Stimulated activated naive B cell treated with anti-CD40 and anti-IgM and Interleukin-4, amounts not matched to agents 10 μg/mL and 1 μg/mL and 100 μg/mL, for 72 hours (primary cell): ENCODE results near the gene ST14.
"Not testable (repeated sequence)": the region's sequence is repeated elsewhere in the genome, so short reads cannot be mapped to it uniquely, and the experiment has no call there.

ENCODE experiments used
- ATAC-seq, 2 donors: fragments of 150-1000 bp; cut with Tn5 transposase; replicated peaks; 2 replicates each; pipeline ENCODE4 v1.10.0; 2021; ENCODE audit warnings: moderate library complexity in 1 of 2
- DNase-seq: peaks from one replicate; pipeline ENCODE4 v3.0.0; 2021
- H3K27ac Mint-ChIP-seq: one replicate; pipeline ENCODE4 v1.8.0; 2022; ENCODE audit warnings: mild to moderate bottlenecking, mixed read lengths
- H3K27me3 Mint-ChIP-seq, 2 donors: one replicate each; pipeline ENCODE4 v1.8.0; 2022; ENCODE audit warnings: mixed read lengths in 2 of 2
- H3K36me3 Mint-ChIP-seq, 2 donors: one replicate each; pipeline ENCODE4 v1.8.0; 2022; ENCODE audit warnings: mixed read lengths in 2 of 2, mild to moderate bottlenecking in 1 of 2
- H3K4me1 Mint-ChIP-seq, 2 donors: one replicate each; pipeline ENCODE4 v1.8.0; 2022; ENCODE audit warnings: mixed read lengths in 2 of 2, mild to moderate bottlenecking in 1 of 2
- H3K4me3 Mint-ChIP-seq, 2 donors: one replicate each; pipeline ENCODE4 v1.8.0; 2022; ENCODE audit warnings: mild to moderate bottlenecking in 2 of 2, mixed read lengths in 2 of 2, moderate library complexity in 1 of 2
- H3K9me3 Mint-ChIP-seq, 2 donors: one replicate each; pipeline ENCODE4 v1.8.0; 2022; ENCODE audit warnings: mixed read lengths in 2 of 2, mild to moderate bottlenecking in 1 of 2

The ST14 gene

DNA sequence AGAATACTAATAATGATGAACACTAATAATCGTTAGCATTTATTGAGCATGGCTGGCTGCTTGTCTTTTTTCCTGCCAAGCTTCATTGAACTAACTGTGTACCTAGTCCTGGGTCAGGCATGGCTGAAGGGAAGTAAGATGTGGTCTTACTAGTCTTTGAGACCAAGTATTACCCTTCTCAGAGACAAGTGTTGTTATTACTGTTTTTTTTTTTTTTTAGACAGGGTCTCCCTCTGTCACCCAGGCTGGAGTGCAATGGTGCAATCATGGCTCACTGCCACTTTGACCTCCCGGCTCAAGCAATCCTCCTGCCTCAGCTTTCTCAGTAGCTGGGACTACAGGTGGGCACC is 4.6 kb downstream of the ST14 start:
- ATAC-seq: peak in 1 of 2 donors; percentile 1
- no peaks in the 10 kb centered on the region for H3K36me3 Mint-ChIP-seq
- H3K27me3 Mint-ChIP-seq: peaks cover 1 to 13% of the 10 kb centered on the region in 2 donors
- no peak for DNase-seq
- H3K4me1 Mint-ChIP-seq: peaks cover 41 to 81% of the 10 kb centered on the region in 2 donors
- H3K4me3 Mint-ChIP-seq: no peak overlapping the region
- no peaks in the 10 kb centered on the region for H3K9me3 Mint-ChIP-seq
- H3K27ac Mint-ChIP-seq: no peak overlapping the region

GRCh38 chr11:130165601-130166456 is 6.2 kb downstream of the ST14 start:
- H3K9me3 Mint-ChIP-seq: no peaks in the 10 kb centered on the region
- peak overlapping the region; percentile 53 to 66 for H3K4me3 Mint-ChIP-seq
- peaks cover 43 to 86% of the 10 kb centered on the region in 2 donors for H3K4me1 Mint-ChIP-seq
- ATAC-seq: peak; percentile 64 to 70
- peaks cover 7 to 17% of the 10 kb centered on the region in 2 donors for H3K27me3 Mint-ChIP-seq
- DNase-seq: no peak
- H3K36me3 Mint-ChIP-seq: no peaks in the 10 kb centered on the region
- peak overlapping the region; percentile 94 for H3K27ac Mint-ChIP-seq

DNA sequence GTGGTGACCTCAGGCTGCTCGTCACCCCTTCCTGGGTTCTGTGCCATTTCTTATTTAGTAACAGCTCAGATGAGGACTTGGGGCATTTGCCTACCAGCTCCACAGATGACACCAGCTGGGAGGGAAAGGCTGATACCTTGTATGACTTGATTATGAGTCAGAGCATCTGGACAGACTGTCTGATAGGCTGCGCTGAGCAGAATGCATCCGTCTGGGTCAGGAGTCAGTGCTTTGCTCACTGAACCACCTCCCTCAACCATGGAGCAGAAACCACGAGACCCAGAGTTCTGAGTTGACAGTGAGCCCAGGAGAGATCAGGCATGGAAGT is 6.8 kb downstream of the ST14 start:
- Mint-ChIP-seq H3K27me3 (peaks cover 7 to 15% of the 10 kb centered on the region in 2 donors), H3K27ac (peak overlapping the region; percentile 94), H3K36me3 (no peaks in the 10 kb centered on the region), H3K4me3 (peak overlapping the region; percentile 53 to 66), H3K9me3 (no peaks in the 10 kb centered on the region), H3K4me1 (peaks cover 40 to 80% of the 10 kb centered on the region in 2 donors)
- peak; percentile 77 for DNase-seq
- ATAC-seq: peak; percentile 92 to 94

GRCh38 chr11:130167146-130167545 is 7.6 kb downstream of the ST14 start:
- Mint-ChIP-seq H3K36me3 (no peaks in the 10 kb centered on the region), H3K27ac (no peak overlapping the region)

GRCh38 chr11:130168105-130168504 is 8.5 kb downstream of the ST14 start:
- DNase-seq (no peak), ATAC-seq (no peak)
- H3K27me3 Mint-ChIP-seq: peaks cover 7 to 12% of the 10 kb centered on the region in 2 donors
- H3K27ac Mint-ChIP-seq: no peak overlapping the region
- no peaks in the 10 kb centered on the region for H3K9me3 Mint-ChIP-seq
- H3K4me3 Mint-ChIP-seq: no peak overlapping the region
- no peaks in the 10 kb centered on the region for H3K36me3 Mint-ChIP-seq
- peaks cover 34 to 63% of the 10 kb centered on the region in 2 donors for H3K4me1 Mint-ChIP-seq

More at GRCh38 chr11:130167146-130167545, 7.6 kb downstream of the ST14 start:
- no peak overlapping the region for H3K4me3 Mint-ChIP-seq
- no peaks in the 10 kb centered on the region for H3K9me3 Mint-ChIP-seq
- ATAC-seq: no peak
- H3K27me3 Mint-ChIP-seq: peaks cover 7 to 12% of the 10 kb centered on the region in 2 donors
- no peak for DNase-seq
- peaks cover 37 to 73% of the 10 kb centered on the region in 2 donors for H3K4me1 Mint-ChIP-seq

- H3K27me3 Mint-ChIP-seq: peaks cover 6 to 10% of the 10 kb centered on the region in 2 donors
- peaks cover 12 to 14% of the 10 kb centered on the region in 2 donors for H3K36me3 Mint-ChIP-seq
- DNase-seq (no peak), ATAC-seq (no peak)
- no peak overlapping the region for H3K27ac Mint-ChIP-seq
- peaks cover 8 to 9% of the 10 kb centered on the region in 2 donors for H3K9me3 Mint-ChIP-seq
- no peak overlapping the region for H3K4me3 Mint-ChIP-seq
- H3K4me1 Mint-ChIP-seq: peaks cover 25 to 49% of the 10 kb centered on the region in 2 donors
These were observed 10.8 kb downstream of the ST14 start for GRCh38 chr11:130170345-130170744.

DNA sequence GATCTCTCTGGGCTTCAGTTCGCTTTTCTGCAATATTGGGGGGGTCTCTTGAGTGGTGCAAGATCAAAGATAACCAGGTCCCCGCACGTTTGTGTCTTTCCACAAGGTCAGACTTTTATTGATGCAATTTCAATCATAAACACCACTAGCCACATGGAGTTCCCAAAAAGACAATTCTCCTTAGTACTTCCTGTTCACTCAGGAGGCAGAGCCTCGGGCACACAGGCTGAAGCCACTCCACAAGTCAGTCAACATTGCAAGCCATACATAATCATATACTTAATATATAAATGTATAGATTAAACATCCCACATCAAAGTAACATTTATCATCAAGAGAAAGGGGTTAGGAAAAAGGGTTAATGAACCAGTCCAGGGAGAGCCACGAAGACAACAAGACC is 12.0 kb downstream of the ST14 start:
- DNase-seq (no peak), ATAC-seq (no peak)
- H3K27ac Mint-ChIP-seq: no peak overlapping the region
- peaks cover 20 to 37% of the 10 kb centered on the region in 2 donors for H3K4me1 Mint-ChIP-seq
- peaks cover 6 to 10% of the 10 kb centered on the region in 2 donors for H3K27me3 Mint-ChIP-seq
- H3K36me3 Mint-ChIP-seq: peaks cover 12 to 15% of the 10 kb centered on the region in 2 donors
- peaks cover 8 to 10% of the 10 kb centered on the region in 2 donors for H3K9me3 Mint-ChIP-seq
- H3K4me3 Mint-ChIP-seq: no peak overlapping the region

- Mint-ChIP-seq H3K27me3 (peaks cover 6 to 10% of the 10 kb centered on the region in 2 donors), H3K36me3 (peaks cover 12 to 15% of the 10 kb centered on the region in 2 donors), H3K9me3 (peaks cover 8 to 10% of the 10 kb centered on the region in 2 donors), H3K4me1 (peaks cover 19 to 32% of the 10 kb centered on the region in 2 donors)
- H3K27ac Mint-ChIP-seq, H3K4me3 Mint-ChIP-seq, ATAC-seq, DNase-seq: not testable (repeated sequence)
These were observed 12.4 kb downstream of the ST14 start for GRCh38 chr11:130172001-130172400.

GRCh38 chr11:130174642-130175041 is 15.1 kb downstream of the ST14 start:
- Mint-ChIP-seq H3K27ac (no peak overlapping the region), H3K4me1 (peaks cover 26 to 28% of the 10 kb centered on the region in 2 donors)
- ATAC-seq: no peak

DNA sequence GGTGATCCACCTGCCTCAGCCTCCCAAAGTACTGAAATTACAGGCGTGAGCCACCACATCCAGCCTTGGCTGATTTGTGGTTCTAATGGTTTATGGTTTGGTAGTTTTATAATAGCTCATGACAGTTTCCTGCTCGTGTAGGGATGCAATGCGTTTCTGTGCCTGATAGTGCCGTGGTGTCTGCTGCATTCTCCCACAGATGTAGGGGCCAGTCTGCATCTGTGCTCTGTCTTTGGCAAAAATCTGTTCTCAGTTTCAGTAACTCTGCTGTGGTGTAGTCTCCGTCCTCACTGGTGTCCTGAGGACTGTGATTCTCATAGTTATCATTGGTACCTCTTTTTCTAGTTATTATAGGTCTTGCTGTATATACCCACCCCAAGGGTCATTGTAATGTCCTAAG is 16.3 kb downstream of the ST14 start:
- Mint-ChIP-seq H3K27ac (no peak overlapping the region), H3K27me3 (peaks cover 0 to 3% of the 10 kb centered on the region in 2 donors), H3K9me3 (peaks cover 8 to 10% of the 10 kb centered on the region in 2 donors), H3K4me1 (peaks cover 29 to 30% of the 10 kb centered on the region in 2 donors), H3K36me3 (peaks cover 12 to 15% of the 10 kb centered on the region in 2 donors), H3K4me3 (no peak overlapping the region)
- DNase-seq (no peak), ATAC-seq (no peak)

More at GRCh38 chr11:130174642-130175041, 15.1 kb downstream of the ST14 start:
- Mint-ChIP-seq H3K9me3 (peaks cover 8 to 10% of the 10 kb centered on the region in 2 donors), H3K27me3 (peaks cover 0 to 5% of the 10 kb centered on the region in 2 donors), H3K4me3 (no peak overlapping the region), H3K36me3 (peaks cover 12 to 15% of the 10 kb centered on the region in 2 donors)
- no peak for DNase-seq

DNA sequence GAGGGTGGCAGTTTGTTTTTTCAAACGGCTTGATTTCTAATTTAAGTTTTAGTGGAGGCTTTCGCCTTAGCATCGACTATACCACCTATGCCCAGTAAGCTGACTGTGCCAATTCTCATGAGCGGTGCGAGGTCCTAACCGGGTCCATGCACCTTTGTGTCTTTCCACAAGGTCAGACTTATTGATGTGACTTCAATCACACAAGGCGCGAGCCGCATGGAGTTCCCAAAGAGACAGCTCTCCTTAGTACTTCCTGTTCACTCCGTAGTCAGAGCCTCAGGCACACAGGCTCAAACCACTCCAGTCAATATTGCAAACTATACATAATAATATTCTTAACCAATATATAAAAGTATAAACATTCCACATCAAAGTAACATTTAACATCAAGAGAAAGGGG is 18.2 kb downstream of the ST14 start:
- Mint-ChIP-seq H3K27me3 (peaks cover 0 to 3% of the 10 kb centered on the region in 2 donors), H3K36me3 (peaks cover 12 to 15% of the 10 kb centered on the region in 2 donors), H3K4me1 (peaks cover 42 to 46% of the 10 kb centered on the region in 2 donors), H3K27ac (no peak overlapping the region), H3K9me3 (peaks cover 8 to 10% of the 10 kb centered on the region in 2 donors), H3K4me3 (no peak overlapping the region)
- no peak for ATAC-seq
- DNase-seq: no peak

GRCh38 chr11:130178441-130179339 is 19.1 kb downstream of the ST14 start:
- H3K27ac Mint-ChIP-seq: peak overlapping the region; percentile 51
- peaks cover 11 to 12% of the 10 kb centered on the region in 2 donors for H3K36me3 Mint-ChIP-seq
- ATAC-seq: peak; percentile 31 to 33
- no peak overlapping the region for H3K4me3 Mint-ChIP-seq
- DNase-seq: no peak
- peaks cover 42 to 46% of the 10 kb centered on the region in 2 donors for H3K4me1 Mint-ChIP-seq
- H3K27me3 Mint-ChIP-seq: peaks cover 0 to 3% of the 10 kb centered on the region in 2 donors
- peaks cover 8 to 10% of the 10 kb centered on the region in 2 donors for H3K9me3 Mint-ChIP-seq

DNA sequence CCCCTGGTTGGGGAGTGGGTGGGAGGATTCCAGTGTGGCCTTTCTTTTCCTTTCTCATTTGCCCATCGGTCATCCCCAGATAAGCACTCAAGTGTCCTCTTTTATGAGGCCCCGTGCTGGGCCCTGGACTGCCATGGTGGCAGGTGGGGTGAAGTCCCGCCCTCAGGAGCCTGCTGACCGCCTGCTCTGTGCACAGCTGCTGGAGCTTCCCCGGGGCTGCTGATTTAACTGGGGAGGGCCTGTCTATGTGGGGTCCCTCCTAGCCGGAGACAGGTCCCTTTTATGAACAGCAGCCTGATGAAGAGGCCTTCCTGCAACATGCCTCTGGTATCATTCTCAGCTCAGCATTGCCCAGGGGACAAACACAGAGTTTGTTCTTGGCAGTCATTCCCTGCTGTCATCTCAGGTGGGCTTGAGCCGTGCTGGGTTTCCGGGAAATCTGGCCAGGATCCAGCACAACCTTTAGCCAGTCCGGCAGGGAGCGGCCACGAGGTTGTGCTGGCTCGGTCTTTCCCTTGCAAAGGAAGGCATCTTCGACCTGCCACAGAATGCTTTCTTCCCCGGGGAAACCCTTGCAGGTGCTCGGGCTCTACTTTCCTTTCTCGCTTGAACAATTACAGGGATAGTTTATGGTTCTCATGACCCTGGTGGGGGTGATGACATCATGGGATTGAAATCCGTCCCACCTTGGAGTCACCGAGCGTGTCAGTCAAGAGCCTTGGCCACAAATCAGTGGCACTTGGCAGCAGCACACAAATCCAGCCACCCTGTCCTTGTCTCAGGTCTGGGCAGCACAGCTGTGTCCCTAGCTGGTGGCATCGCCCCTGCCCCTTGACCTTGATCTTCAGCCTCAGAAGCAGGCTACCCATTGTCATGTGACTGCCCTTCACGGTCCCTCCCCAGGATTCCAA is 20.1 kb downstream of the ST14 start:
- peaks cover 0 to 3% of the 10 kb centered on the region in 2 donors for H3K27me3 Mint-ChIP-seq
- no peak for DNase-seq
- ATAC-seq: no peak
- H3K9me3 Mint-ChIP-seq: peaks cover 6 to 8% of the 10 kb centered on the region in 2 donors
- H3K4me1 Mint-ChIP-seq: peaks cover 42 to 46% of the 10 kb centered on the region in 2 donors
- no peak overlapping the region for H3K4me3 Mint-ChIP-seq
- peak overlapping the region; percentile 73 for H3K27ac Mint-ChIP-seq
- peaks cover 8 to 10% of the 10 kb centered on the region in 2 donors for H3K36me3 Mint-ChIP-seq
